ENCODE data around the gene TARP.
"Not testable (repeated sequence)": the region's sequence is repeated elsewhere in the genome, so short reads cannot be mapped to it uniquely, and the experiment has no call there.

The TARP gene

DNA sequence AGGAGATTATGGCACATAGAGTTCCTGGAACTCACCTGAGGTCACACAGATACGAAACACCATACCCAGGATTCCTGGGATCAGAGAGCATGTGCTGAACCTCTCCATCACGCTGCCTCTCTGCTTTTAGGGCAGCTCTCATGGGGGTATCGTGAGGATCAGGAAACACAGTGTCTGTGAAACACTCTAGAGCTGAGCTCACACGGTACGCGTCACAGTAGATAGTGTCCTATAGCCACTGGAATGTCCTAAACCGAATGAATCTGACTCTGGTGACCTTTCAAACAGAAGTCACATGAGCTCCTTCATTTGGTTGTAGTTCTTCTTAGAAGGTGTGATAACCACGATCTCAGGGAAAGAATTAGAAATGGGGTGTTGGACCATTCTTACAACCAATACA, 14.3 kb downstream of the TARP start:
- not testable (repeated sequence) for DNase-seq

DNA sequence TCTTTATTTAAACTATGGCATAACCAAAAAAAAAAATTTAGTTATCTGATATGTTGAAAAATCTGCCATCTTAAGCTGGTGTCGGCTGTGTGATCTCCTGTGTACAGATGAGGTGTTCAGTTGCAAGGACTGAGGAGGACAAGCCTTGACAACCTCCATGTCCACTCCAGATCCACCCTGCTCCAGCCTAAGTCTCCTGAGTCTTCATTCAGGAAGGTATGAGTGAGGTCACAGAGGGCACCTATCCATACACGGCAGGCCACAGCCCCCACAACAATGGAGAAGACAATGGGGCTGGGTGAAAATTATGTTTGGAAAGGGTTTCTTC, 16.1 kb downstream of the TARP start:
- no peak for DNase-seq

DNA sequence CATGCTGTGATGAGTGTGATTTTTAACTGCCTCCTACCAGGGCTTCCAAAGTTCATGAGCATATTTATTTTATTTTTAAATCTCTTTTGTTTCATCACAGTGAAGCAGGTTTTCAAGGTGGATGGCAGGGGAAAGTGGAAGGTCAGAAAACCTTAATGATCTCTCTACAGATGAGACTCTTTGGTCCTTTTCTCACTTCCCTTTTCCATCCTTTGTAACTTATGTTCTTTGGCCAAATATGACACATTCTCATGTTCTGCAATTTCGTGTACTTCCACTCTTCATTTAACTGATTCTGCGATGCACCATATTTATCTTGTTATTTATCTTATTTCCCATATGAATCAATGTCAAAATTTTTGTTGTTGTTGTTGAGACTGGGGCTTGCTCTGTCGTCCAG, 23.6 kb downstream of the TARP start:
- not testable (repeated sequence) for DNase-seq

DNA sequence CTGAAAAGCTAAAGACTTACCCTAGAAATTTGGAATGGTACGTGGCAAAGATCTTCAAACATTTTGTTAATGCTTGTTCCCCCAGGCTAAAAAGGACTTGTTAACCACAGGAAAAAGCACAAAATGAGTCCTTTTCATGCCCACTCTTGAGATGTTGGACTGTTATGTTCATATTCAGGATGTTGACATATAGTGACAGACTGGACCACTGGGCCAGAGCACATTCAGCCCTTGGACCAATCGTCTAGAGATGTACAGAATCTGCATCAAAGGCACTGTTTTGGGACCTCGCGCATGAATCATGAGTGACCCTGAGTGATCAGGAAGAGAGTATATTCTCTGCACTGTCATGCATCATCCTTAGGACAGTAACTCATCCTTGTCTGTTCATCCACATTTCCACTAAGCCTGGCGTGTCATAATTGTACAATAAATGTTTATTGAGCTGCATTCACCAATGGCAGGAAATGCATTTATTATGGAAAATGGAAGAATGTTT, 25.3 kb downstream of the TARP start:
- DNase-seq: no peak

DNA sequence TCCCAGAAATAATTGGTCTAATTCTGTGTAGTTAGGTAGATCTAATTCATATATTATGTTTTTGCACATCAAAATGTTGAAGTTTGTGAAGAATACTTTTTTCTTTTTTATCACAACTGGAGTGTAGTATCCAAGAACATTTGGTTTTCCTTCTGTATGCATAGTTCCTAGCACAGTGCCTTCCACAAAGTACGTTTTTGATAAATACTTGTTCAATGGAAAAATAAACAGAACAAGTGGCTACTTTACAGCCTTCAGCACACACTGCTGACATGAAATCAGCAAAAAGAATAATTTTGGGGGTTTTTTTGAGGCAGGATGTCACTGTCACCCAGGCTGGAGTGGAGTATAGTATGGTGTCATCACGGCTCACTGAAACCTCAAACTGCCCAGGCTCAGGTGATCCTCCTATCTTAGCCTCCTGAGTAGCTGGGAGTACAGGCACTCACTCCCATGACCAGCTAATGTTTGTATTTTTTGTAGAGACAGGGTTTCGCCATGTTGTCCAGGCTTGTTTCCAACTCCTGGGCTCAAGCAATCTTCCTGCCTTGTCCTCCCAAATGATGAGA, 27.9 kb downstream of the TARP start:
- no peak for DNase-seq

DNA sequence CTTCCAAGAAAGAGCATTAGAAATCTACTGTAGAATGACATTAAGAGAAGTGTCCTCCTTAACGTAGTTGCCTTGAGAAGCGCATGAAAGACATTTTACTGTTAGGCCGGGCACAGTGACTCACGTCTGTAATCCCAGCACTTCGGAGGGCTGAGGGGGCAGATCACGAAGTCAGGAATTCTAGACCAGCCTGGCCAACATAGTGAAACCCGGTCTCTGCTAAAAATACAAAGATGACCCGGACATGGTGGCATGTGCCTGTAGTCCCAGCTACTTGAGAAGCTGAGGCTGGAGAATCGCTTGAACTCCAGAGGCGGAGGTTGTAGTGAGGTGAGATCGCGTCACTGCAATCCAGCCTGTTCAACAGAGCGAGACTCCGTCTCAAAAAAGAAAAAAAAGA, 28.9 kb downstream of the TARP start:
- DNase-seq: no peak

DNA sequence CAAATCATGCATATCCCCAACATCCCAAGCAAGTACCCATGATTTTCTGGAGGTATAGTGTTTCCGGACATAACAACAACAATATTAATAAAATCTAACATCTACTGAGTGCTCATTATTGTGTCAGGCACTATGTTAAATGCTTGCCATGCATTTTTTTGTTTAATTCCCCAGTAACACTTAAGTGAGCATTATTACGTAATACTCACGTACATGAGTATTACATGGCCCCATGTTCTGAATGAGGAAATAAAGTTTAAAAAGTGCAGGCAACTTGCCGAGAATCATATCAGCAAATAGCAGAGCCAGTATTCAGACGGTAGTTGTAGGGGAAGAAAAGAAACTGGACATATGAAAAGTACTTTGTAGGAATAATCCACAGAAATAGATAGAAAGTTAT, 30.1 kb downstream of the TARP start:
- DNase-seq: not testable (repeated sequence)

DNA sequence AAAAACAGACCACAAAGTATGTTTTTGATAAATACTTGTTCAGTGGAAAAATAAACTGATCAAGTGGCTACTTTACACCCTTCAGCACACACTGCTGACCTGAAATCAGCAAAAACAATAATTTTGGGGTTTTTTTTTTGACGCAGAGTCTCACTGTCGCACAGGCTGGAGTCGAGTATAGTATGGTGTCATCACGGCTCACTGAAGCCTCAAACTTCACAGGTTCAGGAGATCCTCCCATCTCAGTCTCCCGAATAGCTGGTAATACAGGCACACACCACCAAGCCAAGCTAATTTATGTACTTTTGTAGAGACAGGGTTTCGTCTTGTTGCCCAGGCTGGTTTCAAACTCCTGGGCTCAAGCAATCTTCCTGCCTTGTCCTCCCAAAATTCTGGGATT, 30.6 kb downstream of the TARP start:
- DNase-seq: no peak

DNA sequence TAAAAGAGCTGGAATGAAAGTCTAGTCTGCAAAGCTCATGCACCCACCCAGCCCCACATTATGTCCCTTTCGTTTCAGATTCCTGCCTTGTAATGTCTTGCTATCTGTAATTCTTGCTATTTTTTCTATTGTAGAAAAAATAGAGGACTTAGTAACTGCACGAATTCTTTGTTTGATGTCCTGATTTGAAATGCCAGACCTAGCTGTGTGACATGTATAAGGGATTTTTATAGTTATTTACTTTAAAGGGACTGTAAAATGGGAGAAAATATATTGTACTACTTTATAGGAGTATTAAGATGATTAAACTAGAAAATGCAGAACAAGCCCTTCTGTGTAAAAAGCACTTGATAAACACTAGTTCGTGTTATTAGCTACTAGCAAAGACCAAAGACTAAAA, 32.4 kb downstream of the TARP start:
- DNase-seq: no peak

DNA sequence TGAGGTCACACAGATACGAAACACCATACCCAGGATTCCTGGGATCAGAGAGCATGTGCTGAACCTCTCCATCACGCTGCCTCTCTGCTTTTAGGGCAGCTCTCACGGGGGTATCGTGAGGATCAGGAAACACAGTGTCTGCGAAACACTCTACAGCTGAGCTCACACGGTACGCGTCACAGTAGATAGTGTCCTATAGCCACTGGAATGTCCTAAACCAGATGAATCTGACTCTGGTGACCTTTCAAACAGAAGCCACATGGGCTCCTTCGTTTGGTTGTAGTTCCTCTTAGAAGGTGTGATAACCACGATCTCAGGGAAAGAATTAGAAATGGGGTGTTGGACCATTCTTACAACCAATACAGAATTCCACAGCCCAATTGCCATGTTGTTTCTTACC, 34.3 kb downstream of the TARP start:
- not testable (repeated sequence) for DNase-seq

DNA sequence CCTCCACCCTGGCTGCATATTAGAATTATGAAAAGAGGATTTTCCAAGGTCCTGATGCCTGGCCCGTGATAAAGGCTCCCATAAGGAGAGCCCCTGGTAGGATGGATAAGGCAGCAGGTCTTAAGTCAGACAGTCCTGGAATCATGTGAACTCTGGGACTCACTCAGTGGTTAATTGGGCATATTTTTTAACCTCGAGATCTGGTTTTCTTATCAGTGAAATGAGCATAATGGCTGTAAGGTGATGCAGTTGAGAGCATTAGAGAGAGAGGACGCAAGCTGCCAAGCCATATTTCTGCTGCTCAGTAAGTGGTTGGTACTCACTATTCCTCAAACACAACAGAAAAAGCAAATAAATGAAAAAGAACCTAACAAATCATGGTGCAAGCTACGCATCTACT, 37.8 kb downstream of the TARP start:
- DNase-seq: no peak

DNA sequence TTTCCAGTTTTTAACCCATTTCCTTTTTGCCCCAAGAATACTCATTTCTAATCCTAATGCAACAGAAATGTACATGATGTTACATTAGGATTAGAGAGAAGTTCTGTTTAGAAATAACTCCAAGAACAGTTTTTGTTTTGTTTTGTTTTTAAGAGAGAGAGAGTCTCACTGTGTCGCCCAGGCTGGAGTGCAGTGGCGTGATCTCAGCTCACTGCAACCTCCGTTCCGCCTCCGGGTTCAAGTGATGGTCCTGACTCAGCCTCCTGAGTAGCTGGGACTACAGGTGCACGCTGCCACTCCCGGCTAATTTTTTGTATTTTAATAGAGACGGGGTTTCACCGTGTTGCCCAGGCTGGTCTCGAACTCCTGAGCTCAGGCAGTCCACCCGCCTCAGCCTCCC, 38.7 kb downstream of the TARP start:
- DNase-seq: not testable (repeated sequence)

DNA sequence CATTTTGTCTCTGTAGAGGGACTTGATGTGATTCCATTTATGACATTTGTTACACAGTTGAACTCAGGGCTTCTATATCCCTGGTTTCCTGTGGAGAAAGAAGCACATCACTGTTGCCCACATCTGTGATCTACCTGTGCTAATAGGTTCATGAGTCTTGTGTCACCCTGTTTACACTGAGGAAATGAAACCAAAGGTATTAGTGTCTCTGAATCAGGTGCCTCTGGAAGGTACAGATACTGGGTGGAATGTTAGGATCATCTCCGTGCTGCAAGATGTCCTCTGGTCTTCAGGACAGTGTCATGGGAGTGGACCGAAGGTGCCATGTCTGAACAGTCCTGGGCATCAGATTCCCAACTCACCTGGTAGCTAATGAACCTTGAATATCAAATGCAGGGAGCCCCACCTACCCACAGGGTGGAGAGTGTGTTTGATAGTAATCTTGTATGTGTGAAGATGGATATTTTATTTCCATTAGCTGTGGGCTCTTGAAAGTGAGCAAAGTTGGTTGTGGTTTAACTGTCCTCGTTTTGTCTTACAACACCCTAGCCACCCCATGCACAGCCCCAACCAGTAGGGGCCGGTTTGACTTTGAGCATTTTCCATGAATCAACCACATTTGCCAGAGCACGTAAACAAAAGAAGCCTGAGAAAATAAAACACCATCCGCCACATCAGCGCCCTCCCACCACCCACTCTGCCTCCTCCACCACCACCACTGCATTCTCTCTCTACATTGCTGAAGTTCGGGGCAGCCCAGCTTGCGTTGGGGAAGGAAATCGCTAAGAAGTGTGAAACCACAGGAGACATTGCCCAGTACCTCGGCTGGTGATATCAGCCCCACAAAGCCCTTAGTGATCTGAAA, 40.7 kb downstream of the TARP start:
- no peak for DNase-seq

DNA sequence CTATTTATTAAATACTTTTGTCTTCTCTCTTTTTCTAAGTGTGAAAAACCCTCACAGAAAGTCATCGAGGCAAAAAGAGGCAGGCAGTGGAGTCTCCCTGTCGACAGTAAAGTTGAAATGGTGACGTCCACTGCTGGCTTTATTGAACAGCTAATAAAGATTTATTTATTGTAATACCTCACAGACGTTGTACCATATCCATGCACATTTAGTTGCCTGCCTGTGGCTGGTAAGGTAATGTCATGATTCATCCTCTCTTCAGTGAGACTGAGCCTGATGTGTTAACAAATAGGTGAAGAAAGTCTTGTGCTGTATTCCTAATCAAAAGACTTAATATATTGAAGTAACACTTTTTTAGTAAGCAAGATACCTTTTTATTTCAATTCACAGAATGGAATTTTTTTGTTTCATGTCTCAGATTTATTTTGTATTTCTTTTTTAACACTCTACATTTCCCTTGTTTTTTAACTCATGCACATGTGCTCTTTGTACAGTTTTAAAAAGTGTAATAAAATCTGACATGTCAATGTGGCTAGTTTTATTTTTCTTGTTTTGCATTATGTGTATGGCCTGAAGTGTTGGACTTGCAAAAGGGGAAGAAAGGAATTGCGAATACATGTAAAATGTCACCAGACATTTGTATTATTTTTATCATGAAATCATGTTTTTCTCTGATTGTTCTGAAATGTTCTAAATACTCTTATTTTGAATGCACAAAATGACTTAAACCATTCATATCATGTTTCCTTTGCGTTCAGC, 43.4 kb downstream of the TARP start:
- no peak for DNase-seq

DNA sequence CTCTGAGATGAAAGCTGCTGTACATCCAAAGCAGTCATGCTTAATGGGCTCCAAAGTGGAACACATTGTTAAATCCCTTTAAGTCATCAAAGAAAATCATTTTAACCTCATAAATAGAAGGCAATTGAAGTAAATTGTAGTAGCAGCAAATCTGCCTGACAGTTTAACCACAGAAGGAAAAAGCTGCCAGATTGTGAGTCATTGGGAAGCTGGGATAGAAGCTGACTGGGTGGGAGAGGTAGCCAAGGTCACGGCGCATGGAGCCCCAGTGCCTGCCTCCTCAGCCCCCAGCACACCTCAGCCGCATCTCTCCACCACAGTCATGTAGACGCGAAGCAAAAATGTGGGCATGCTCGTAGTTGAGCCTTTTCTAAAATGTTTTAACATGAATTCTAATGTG, 44.0 kb downstream of the TARP start:
- DNase-seq: no peak

DNA sequence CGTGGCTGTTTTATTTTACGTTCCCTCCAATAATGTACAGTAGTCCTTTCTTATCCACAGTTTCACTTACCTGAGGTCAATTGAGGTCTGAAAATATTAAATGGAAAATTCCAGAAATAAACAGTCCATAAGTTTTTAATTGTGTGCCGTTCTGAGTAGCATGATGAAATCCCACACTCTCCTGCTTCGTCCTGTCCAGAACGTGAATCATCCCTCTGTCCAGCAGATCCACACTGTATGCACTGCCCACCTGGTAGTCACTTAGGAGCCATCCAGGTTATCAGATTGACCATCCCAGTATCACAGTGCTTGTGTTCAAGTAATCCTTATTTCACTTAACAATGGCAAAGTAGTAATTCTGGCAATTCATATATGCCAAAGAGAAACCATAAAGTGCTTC, 49.0 kb downstream of the TARP start:
- no peak for DNase-seq

DNA sequence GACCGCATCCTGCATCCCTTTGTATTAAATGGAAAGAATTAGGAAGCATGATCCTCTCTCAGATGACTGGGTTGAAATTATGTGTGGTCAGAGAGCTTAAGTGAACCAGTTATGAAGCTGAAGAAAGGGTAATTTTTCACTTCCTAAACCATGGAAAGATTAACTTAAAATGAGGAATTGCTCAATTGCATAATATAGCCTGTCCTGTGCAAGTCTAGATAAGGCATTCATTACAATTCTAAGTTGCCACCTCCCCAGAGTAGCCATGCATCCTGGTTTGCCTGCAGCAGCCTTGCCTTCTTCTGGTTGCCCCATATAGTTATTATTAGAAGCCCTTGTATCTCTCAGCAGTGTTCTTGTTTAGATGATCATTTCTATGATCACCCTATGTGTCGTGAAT, 50.1 kb downstream of the TARP start:
- no peak for DNase-seq

DNA sequence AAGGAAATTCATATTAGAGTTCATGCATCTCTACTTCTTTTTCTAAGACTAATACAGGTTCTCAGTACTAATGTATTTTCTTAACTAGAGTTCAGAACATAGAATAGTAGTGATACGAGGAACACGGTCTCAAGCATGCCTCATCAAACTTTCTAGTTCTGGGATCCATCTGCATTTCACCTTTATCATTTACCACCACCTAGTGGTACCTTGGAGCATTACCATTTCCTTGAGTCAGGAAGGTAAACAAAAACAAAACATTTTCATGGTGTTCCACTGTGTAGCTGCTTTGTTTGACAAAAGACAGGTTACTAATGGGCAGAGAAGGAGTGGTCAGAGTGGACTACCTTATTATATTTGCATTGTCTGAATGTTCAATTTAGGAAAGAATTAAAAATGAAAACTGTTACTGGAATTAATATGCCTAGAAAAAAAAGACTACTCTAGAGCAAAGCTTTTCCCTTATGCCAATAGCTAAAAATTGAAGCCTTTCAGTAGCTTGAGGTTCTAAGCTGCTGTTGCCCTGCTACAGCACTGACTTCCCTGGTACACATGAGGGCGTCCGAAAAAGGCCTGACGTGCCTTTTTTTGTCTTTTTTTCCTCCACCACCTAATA, 50.8 kb downstream of the TARP start:
- DNase-seq: no peak

DNA sequence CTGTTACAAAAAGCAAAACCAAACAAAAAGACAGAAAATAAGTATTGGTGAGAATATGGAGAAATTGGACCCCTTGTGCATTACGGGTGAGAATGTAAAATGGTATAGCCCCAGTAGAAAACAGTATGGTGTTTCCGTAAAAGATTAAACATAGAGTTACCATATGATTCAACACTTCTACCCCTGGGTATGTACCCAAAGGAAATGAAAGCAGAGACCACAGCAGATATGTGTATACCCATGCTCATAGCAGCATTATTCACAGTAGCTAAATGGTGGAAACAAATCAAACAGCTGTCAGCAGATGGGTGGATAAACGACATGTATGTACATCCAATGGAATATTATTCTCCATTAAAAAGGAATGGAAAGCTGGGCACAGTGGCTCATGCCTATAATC, 53.0 kb downstream of the TARP start:
- no peak for DNase-seq

DNA sequence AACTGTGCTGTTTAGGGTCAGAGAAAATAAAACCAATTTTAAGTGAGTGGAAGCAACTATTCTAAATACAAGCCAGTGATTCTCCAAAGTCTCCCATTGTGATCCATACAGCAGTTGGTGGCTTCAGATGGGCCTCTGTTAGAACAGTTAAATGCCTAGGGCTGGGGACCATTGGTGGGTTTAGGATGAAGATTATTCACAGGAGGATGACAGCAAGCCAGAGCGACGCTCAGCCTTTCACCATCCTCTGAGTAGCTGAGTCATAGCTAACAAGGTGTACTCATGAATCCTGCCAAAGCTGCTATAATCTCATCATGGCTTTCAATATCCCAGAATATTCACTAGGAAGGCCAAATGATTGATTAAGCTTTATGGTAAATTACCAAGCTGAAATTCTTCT, 55.8 kb downstream of the TARP start:
- DNase-seq: no peak

DNA sequence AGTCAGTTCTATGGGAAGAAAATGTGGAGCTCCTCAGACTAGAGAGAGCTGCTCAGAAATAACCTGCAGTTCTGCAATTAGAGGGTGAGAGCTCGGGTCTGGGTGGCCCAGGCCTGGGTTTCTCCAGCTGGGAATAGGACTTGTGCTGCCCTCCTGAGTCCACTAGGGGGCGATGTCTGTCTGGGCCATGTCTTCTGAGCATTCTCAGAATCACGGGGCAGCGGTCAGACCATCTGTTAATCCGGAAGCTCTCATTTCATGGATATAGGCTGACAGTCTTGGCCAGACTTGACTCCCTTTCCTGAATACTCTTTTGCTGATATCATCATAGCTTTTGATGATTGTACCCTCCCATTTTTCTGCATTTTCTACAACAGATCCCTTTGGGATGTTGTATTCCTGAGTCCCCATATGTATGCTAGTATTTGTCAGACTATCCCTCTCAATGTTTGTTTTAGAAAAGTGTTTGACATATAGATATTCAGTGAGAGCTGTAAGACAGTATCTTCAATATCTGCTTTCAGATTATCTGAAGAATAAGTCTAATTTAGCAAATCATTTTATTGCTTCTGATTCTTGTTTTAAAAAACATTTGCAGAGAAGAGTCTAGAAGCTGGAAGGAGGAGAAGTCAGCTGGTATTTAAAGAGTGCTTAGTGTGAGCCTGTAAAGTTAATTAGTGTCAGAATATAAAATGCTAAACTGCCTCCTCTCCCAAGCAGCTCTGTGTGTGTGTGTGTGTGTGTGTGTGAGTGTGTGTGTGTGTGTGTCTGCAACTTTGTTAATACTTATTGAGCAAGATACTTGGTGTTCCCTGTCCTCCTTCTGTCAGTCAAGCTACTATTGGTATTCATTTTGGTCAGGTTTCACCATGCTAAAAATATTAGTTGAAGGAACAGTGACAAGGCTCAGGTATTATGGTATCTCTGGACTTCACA, 57.4 kb downstream of the TARP start:
- peak; percentile 25 for DNase-seq

DNA sequence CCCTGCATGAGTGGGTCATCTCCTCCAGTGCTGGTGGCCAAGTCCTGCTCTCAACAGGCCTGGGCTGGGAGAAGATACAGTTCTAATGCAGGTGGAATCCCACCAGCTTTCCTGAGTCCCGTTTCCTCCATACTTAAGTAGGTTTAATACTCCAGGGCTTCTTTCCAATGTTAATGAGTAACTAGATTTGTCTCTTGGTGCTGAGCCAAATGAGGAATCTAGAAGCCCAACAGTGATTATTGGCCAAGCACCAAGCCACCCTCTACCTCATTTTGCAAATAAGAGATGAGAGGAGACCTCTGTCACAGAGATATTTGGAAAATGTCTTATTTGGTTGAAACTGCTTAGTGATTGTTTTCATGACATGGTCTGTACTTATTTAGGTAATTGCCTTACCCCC, 58.3 kb downstream of the TARP start:
- no peak for DNase-seq

Data from GOT3 (cell line).